SK-N-SH (cell line): ENCODE data around the gene HABP4. TPM values are rescaled to one million over a fixed set of nuclear protein-coding genes. Genes with fewer than 3 reads are reported as not detected.

ENCODE experiments used
- CTCF ChIA-PET: fragments of 300-600, 350-600 bp; formaldehyde crosslinking; extraction: SDS; loops from one replicate; lab custom pipeline; 2021; lab: Yijun Ruan, JAX
- POLR2A ChIA-PET: fragments of 350-600 bp; sonication (Branson Sonifier 250); formaldehyde crosslinking; extraction: SDS; loops from one replicate; lab custom pipeline; 2020; ENCODE audit warnings: antibody characterized with exemption, inconsistent platforms; lab: Yijun Ruan, JAX
- DNase-seq: peaks from one replicate; pipeline ENCODE4 v3.0.0; 2012
- H2AFZ ChIP-seq: fragments of 200-600 bp; sonication (generic); 2 replicates; pipeline ENCODE4 v1.8.1; 2016; ENCODE audit warnings: antibody characterized with exemption, mild to moderate bottlenecking, low read depth
- H3F3A ChIP-seq: fragments of 200-600 bp; sonication (generic); replicated peaks from 2 replicates; pipeline ENCODE3; 2016; ENCODE audit warnings: antibody characterized with exemption, mild to moderate bottlenecking; ENCODE audit not compliant: insufficient read depth
- H3K27ac ChIP-seq, 2 experiments: fragments of 200-500 bp in 1 of 2; fragments of 200-600 bp in 1 of 2; sonication (Bioruptor generic) in 1 of 2; sonication (generic), shearing (Covaris generic) in 1 of 2; 2 replicates each; pipeline versions ENCODE4 v1.5.1 to v1.6.1; 2014 to 2016; ENCODE audit warnings: low read depth in 2 of 2, inconsistent platforms in 1 of 2, low read length in 1 of 2, mild to moderate bottlenecking in 1 of 2, mixed read lengths in 1 of 2
- H3K27me3 ChIP-seq: fragments of 200-600 bp; sonication (generic), shearing (Covaris generic); 2 replicates; pipeline ENCODE4 v1.6.1; 2016; ENCODE audit warnings: mixed run types; ENCODE audit not compliant: insufficient read depth
- H3K36me3 ChIP-seq, 2 experiments: fragments of 200-500 bp in 1 of 2; fragments of 200-600 bp in 1 of 2; sonication (Bioruptor generic) in 1 of 2; sonication (generic) in 1 of 2; replicated peaks in 1 of 2; 2 replicates each; pipeline versions ENCODE3 to v1.5.1; 2014 to 2016; ENCODE audit warnings: low read length in 1 of 2, mild to moderate bottlenecking in 1 of 2; ENCODE audit not compliant: insufficient read depth in 2 of 2, control insufficient read depth in 1 of 2
- H3K4me1 ChIP-seq, 2 experiments: fragments of 200-500 bp in 1 of 2; fragments of 200-600 bp in 1 of 2; sonication (Bioruptor generic) in 1 of 2; sonication (generic), shearing (Covaris generic) in 1 of 2; 2 replicates each; pipeline versions ENCODE4 v1.5.1 to v1.6.1; 2014 to 2016; ENCODE audit warnings: low read depth in 1 of 2, low read length in 1 of 2, mixed run types in 1 of 2; ENCODE audit not compliant: insufficient read depth in 2 of 2, control insufficient read depth in 1 of 2
- H3K4me2 ChIP-seq: fragments of 200-600 bp; sonication (generic), shearing (Covaris generic); 2 replicates; pipeline ENCODE4 v1.6.1; 2017; ENCODE audit warnings: mixed run types
- H3K4me3 ChIP-seq, 2 experiments: fragments of 200-500 bp in 1 of 2; fragments of 200-600 bp in 1 of 2; sonication (Bioruptor generic) in 1 of 2; sonication (generic), shearing (Covaris generic) in 1 of 2; 2 replicates each; pipeline versions ENCODE4 v1.5.1 to v1.8.1; 2014 to 2016; ENCODE audit warnings: low read depth in 2 of 2, inconsistent platforms in 1 of 2, low read length in 1 of 2, mild to moderate bottlenecking in 1 of 2, mixed read lengths in 1 of 2, moderate library complexity in 1 of 2
- H3K79me2 ChIP-seq: fragments of 200-600 bp; sonication (generic); 2 replicates; pipeline ENCODE4 v1.8.1; 2017; ENCODE audit warnings: mild to moderate bottlenecking; ENCODE audit not compliant: insufficient read depth
- H3K9ac ChIP-seq: fragments of 200-600 bp; sonication (generic); 2 replicates; pipeline ENCODE4 v1.6.1; 2017; ENCODE audit warnings: mixed run types
- H3K9me2 ChIP-seq: fragments of 200-600 bp; sonication (generic); 2 replicates; pipeline ENCODE4 v1.6.1; 2017; ENCODE audit warnings: mixed run types
- H3K9me3 ChIP-seq: fragments of 200-600 bp; sonication (generic); 2 replicates; pipeline ENCODE4 v1.6.1; 2017; ENCODE audit warnings: mixed run types, mild to moderate bottlenecking, moderate library complexity
- H4K20me1 ChIP-seq: fragments of 200-600 bp; sonication (generic); 2 replicates; pipeline ENCODE4 v1.6.1; 2017; ENCODE audit warnings: mild to moderate bottlenecking, mixed run types; ENCODE audit not compliant: insufficient read depth
- CHD2 ChIP-seq: fragments of 150-350 bp; IDR thresholded peaks from 2 replicates; pipeline ENCODE4 v1.6.1; 2018; ENCODE audit warnings: low read length; ENCODE audit not compliant: partially characterized antibody
- ELF1 ChIP-seq: IDR thresholded peaks from 2 replicates; pipeline ENCODE4 v1.4.0; 2012
- EZH2phosphoT487 ChIP-seq: fragments of 200-600 bp; sonication (generic); IDR thresholded peaks from 2 replicates; pipeline ENCODE4 v1.6.1; 2017; ENCODE audit warnings: low read depth, mixed run types, mild to moderate bottlenecking, antibody characterized with exemption, moderate library complexity, borderline replicate concordance
- FOSL2 ChIP-seq: IDR thresholded peaks from 2 replicates; pipeline ENCODE4 v1.4.0; 2012; ENCODE audit warnings: low read depth, mild to moderate bottlenecking, moderate library complexity, borderline replicate concordance
- FOXJ3 ChIP-seq: sonication (generic); formaldehyde crosslinking; IDR thresholded peaks from 2 replicates; pipeline ENCODE4 v1.5.1; 2020; ENCODE audit warnings: mild to moderate bottlenecking, missing genetic modification reagents
- FOXM1 ChIP-seq: IDR thresholded peaks from 2 replicates; pipeline ENCODE4 v1.4.0; 2012; ENCODE audit warnings: low read depth, mild to moderate bottlenecking
- GABPA ChIP-seq: IDR thresholded peaks from 2 replicates; pipeline ENCODE4 v1.4.0; 2012; ENCODE audit warnings: low read depth, mild to moderate bottlenecking
- NFIC ChIP-seq: IDR thresholded peaks from 2 replicates; pipeline ENCODE4 v1.4.0; 2012; ENCODE audit warnings: borderline replicate concordance
- NRF1 ChIP-seq: IDR thresholded peaks from 2 replicates; pipeline ENCODE4 v1.6.1; 2012; ENCODE audit warnings: low read depth, mild to moderate bottlenecking, low read length
- POLR2AphosphoS5 ChIP-seq: IDR thresholded peaks from 2 replicates; pipeline ENCODE4 v1.6.1; 2012; ENCODE audit warnings: low read depth, low read length
- RFX5 ChIP-seq: IDR thresholded peaks from 2 replicates; pipeline ENCODE4 v1.6.1; 2012; ENCODE audit warnings: mild to moderate bottlenecking, improper control_type of control experiment, low read length
- SMC3 ChIP-seq: IDR thresholded peaks from 2 replicates; pipeline ENCODE4 v1.6.1; 2012; ENCODE audit warnings: low read depth, low read length, improper control_type of control experiment
- TEAD4 ChIP-seq: IDR thresholded peaks from 2 replicates; pipeline ENCODE4 v1.4.0; 2012; ENCODE audit warnings: mild to moderate bottlenecking, borderline replicate concordance; ENCODE audit not compliant: insufficient read depth
- WGBS: methylation state at CpG from one replicate; pipeline ENCODE4 v1.1.6; 2017; ENCODE audit warnings: low lambda C conversion rate; 5-methylcytosine and 5-hydroxymethylcytosine counted together
- polyA plus RNA-seq, 3 experiments: library from polyadenylated mRNA; depleted of rRNA; stranded (reverse); fragments of >200 nt; gene quantifications; 2 replicates each; pipeline ENCODE4 v1.2.3, GENCODE V29; 2012
- TF ChIP-seq, protein P1 (sequence below): IDR thresholded peaks from 2 replicates; pipeline ENCODE4; 2012
- TF ChIP-seq, protein P2 (sequence below): IDR thresholded peaks from 2 replicates; pipeline ENCODE4 v1.6.1; 2012; ENCODE audit warnings: mild to moderate bottlenecking, low read depth, low read length, moderate library complexity
- TF ChIP-seq, protein P3 (sequence below): fragments of 150-350 bp; IDR thresholded peaks from 2 replicates; pipeline ENCODE4 v1.6.1; 2017; ENCODE audit warnings: antibody characterized with exemption, low read length, low read depth, borderline replicate concordance

The HABP4 gene
- polyA plus RNA-seq, 1 of the 3 experiments (the other 2 are of a cell fraction), result 19.0 TPM

DNA sequence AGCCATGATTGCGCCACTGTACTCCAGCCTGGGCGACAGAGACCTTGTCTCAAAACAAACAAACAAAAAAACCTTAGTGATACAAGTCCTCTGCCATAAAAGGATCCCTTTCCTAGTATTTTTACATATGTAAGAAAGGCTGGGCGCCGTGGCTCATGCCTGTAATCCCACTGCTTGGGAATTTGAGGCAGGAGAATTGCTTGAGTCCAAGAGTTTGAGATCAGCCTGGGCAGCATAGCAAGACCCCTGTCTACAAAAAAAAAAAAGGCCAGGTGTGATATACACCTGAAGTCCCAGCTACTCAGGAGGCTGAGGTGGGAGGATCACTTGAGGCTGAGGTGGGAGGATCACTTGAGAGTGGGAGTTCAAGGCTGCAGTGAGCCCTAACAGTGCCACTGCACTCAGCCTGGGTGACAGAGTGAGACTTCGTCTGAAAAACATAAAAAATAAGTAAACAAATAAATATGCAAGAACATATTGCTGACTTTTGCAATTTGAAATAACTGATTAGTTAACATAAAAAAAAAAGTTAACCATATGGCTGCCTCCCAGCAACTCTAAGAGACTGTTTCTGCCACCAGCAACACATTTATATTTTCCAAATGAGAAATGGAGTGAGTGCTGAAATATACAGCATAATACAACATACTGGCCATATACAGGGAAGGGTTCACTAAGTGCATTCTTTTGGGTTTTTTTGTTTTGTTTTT lies 38.7 kb upstream of the HABP4 start:
- POLR2A ChIA-PET, result no interaction called here
- H3K9ac ChIP-seq, result no peak overlapping the region
- WGBS, result 95% methylated on average over 5 of the region's 5 CpGs
- H3K27ac ChIP-seq, result no peak overlapping the region
- no peaks in the 10 kb centered on the region for H3K9me3 ChIP-seq
- H3K27me3 ChIP-seq, result no peaks in the 10 kb centered on the region
- TF ChIP-seq TEAD4 (no peak), EZH2phosphoT487 (no peak), POLR2AphosphoS5 (no peak), RFX5 (no peak), CHD2 (no peak), FOXM1 (no peak), FOSL2 (no peak), ELF1 (no peak), NRF1 (no peak), GABPA (no peak), SMC3 (no peak), FOXJ3 (no peak), NFIC (no peak)
- TF ChIP-seq, protein P1, sequence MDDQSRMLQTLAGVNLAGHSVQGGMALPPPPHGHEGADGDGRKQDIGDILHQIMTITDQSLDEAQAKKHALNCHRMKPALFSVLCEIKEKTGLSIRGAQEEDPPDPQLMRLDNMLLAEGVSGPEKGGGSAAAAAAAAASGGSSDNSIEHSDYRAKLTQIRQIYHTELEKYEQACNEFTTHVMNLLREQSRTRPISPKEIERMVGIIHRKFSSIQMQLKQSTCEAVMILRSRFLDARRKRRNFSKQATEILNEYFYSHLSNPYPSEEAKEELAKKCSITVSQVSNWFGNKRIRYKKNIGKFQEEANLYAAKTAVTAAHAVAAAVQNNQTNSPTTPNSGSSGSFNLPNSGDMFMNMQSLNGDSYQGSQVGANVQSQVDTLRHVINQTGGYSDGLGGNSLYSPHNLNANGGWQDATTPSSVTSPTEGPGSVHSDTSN, result no peak
- TF ChIP-seq, protein P2, sequence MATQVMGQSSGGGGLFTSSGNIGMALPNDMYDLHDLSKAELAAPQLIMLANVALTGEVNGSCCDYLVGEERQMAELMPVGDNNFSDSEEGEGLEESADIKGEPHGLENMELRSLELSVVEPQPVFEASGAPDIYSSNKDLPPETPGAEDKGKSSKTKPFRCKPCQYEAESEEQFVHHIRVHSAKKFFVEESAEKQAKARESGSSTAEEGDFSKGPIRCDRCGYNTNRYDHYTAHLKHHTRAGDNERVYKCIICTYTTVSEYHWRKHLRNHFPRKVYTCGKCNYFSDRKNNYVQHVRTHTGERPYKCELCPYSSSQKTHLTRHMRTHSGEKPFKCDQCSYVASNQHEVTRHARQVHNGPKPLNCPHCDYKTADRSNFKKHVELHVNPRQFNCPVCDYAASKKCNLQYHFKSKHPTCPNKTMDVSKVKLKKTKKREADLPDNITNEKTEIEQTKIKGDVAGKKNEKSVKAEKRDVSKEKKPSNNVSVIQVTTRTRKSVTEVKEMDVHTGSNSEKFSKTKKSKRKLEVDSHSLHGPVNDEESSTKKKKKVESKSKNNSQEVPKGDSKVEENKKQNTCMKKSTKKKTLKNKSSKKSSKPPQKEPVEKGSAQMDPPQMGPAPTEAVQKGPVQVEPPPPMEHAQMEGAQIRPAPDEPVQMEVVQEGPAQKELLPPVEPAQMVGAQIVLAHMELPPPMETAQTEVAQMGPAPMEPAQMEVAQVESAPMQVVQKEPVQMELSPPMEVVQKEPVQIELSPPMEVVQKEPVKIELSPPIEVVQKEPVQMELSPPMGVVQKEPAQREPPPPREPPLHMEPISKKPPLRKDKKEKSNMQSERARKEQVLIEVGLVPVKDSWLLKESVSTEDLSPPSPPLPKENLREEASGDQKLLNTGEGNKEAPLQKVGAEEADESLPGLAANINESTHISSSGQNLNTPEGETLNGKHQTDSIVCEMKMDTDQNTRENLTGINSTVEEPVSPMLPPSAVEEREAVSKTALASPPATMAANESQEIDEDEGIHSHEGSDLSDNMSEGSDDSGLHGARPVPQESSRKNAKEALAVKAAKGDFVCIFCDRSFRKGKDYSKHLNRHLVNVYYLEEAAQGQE, result no peak
- TF ChIP-seq, protein P3, sequence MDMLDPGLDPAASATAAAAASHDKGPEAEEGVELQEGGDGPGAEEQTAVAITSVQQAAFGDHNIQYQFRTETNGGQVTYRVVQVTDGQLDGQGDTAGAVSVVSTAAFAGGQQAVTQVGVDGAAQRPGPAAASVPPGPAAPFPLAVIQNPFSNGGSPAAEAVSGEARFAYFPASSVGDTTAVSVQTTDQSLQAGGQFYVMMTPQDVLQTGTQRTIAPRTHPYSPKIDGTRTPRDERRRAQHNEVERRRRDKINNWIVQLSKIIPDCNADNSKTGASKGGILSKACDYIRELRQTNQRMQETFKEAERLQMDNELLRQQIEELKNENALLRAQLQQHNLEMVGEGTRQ, result no peak
- H3F3A ChIP-seq, result peaks cover 8% of the 10 kb centered on the region
- peaks cover 0 to 3% of the 10 kb centered on the region in 2 experiments; a peak in 1 of 4 replicates for H3K4me1 ChIP-seq
- CTCF ChIA-PET, result no interaction called here
- H3K9me2 ChIP-seq, result no peaks in the 10 kb centered on the region
- no peak overlapping the region for H3K4me2 ChIP-seq
- no peaks in the 10 kb centered on the region for H4K20me1 ChIP-seq
- H3K36me3 ChIP-seq, result no peaks in the 10 kb centered on the region
- peaks cover 96% of the 10 kb centered on the region for H3K79me2 ChIP-seq
- no peak for DNase-seq
- no peak overlapping the region for H2AFZ ChIP-seq
- no peak overlapping the region for H3K4me3 ChIP-seq
